Stomach (tissue), 9 donors: Measurements from ENCODE around the gene TAS1R3. TPM values are rescaled to one million over a fixed set of nuclear protein-coding genes. Genes with fewer than 3 reads are reported as not detected.

Source experiments
- DNase-seq, 2 donors: peaks; one replicate each; pipeline versions ENCODE4 v3.0.0 to v3.0.0-alpha.2; 2013 to 2019
- H3K27ac ChIP-seq, 5 donors: fragments of 200-600 bp in 4 of 5; sonication (generic) in 4 of 5; one replicate each; pipeline ENCODE4 v1.5.1; 2013 to 2019; ENCODE audit warnings: mild to moderate bottlenecking in 1 of 5, moderate library complexity in 1 of 5
- H3K27me3 ChIP-seq, 3 donors: fragments of 200-600 bp; sonication (generic); one replicate each; pipeline ENCODE4 v1.5.1; 2017 to 2019; ENCODE audit warnings: mixed run types in 1 of 3
- H3K36me3 ChIP-seq, 4 donors: fragments of 200-600 bp; sonication (generic); 1 replicate in 3 of 4; 2 replicates in 1 of 4; pipeline ENCODE4 v1.5.1; 2016 to 2019
- H3K4me1 ChIP-seq, 4 donors: fragments of 200-600 bp; sonication (generic); one replicate each; pipeline ENCODE4 v1.5.1; 2016 to 2019
- H3K4me3 ChIP-seq, 4 donors: fragments of 200-600 bp; sonication (generic) in 3 of 4; one replicate each; pipeline ENCODE4 v1.5.1; 2016 to 2019; ENCODE audit warnings: mild to moderate bottlenecking in 1 of 4
- H3K9me3 ChIP-seq, 4 donors: fragments of 200-600 bp; sonication (generic); one replicate each; pipeline ENCODE4 v1.5.1; 2016 to 2019
- CTCF ChIP-seq, 7 experiments: fragments of 450-650 bp in 4 of 7; fragments of 200-600 bp in 3 of 7; sonication (generic) in 3 of 7; IDR thresholded peaks; one replicate each; pipeline ENCODE4 v1.5.1; 2016 to 2019; ENCODE audit warnings: antibody characterized with exemption in 7 of 7, control low read depth in 2 of 7, mild to moderate bottlenecking in 1 of 7
- EP300 ChIP-seq: sonication (generic); formaldehyde crosslinking; IDR thresholded peaks from one replicate; pipeline ENCODE4 v1.6.1; 2017; ENCODE audit warnings: antibody characterized with exemption
- POLR2A ChIP-seq, 4 donors: fragments of 450-650 bp; IDR thresholded peaks; one replicate each; pipeline ENCODE4 v1.6.1; 2016; ENCODE audit warnings: antibody characterized with exemption in 4 of 4, control low read depth in 2 of 4, mild to moderate bottlenecking in 1 of 4, moderate library complexity in 1 of 4
- POLR2AphosphoS5 ChIP-seq, 3 donors: sonication (generic); formaldehyde crosslinking; IDR thresholded peaks; one replicate each; pipeline ENCODE4 v1.6.1; 2016; ENCODE audit warnings: antibody characterized with exemption in 3 of 3
- WGBS, 5 donors: extraction: QIAGEN DNeasy Blood & Tissue Kit in 3 of 5; methylation state at CpG; one replicate each; pipeline versions ENCODE4 v1.1.5 to v1.1.7; 2013 to 2018; 5-methylcytosine and 5-hydroxymethylcytosine counted together
- intact Hi-C: fragments of 100-400 bp; cut with DNase I; formaldehyde crosslinking; loops from one replicate; pipeline ENCODE4 v1.15.1; 2023; ENCODE audit warnings: low total_unique reads
- polyA plus RNA-seq, 3 donors: library from polyadenylated mRNA; stranded (reverse); fragments of 200-250 nt; gene quantifications; one replicate each; pipeline ENCODE4 v1.2.3, GENCODE V29; 2013
- total RNA-seq, 5 donors: library from RNA; depleted of rRNA; stranded (reverse); fragments of >200 nt; gene quantifications; one replicate each; pipeline versions ENCODE4 v1.1.0 to v1.2.3, GENCODE V29; 2014 to 2016
- donor health status: healthy with polysubstance abuse.
- donor health status: Bipolar disorder and iron deficiency.
- donor health status: healthy.

TAS1R3 gene
- total and polyA plus RNA-seq, 8 donors = 0.10 to 11.7 (median 0.37) TPM; not detected in 3

GRCh38 chr1:1335792-1336248, 4.7 kb downstream of the TAS1R3 start:
- Histone ChIP-seq H3K27ac (no peak overlapping the region), H3K36me3 (peaks cover 22 to 62% (median 57%) of the 10 kb centered on the region in 4 donors), H3K9me3 (no peaks in the 10 kb centered on the region), H3K4me1 (peaks cover 7 to 41% (median 37%) of the 10 kb centered on the region in 4 donors), H3K27me3 (no peaks in the 10 kb centered on the region), H3K4me3 (no peak overlapping the region)
- intact Hi-C loops = no loop called here
- no peak for DNase-seq
- 80 to 96% (median 88%) methylated on average over 2 to 21 of the region's 21 CpGs for WGBS, 5 donors
- TF ChIP-seq EP300 = no peak
- TF ChIP-seq POLR2A (IDR thresholded peaks at IDR 0.05) = no peak
- TF ChIP-seq CTCF (IDR thresholded peaks at IDR 0.05) = no peak

- DNase-seq = no peak
- H3K27me3 ChIP-seq = no peaks in the 10 kb centered on the region
- TF ChIP-seq EP300 (no peak), POLR2AphosphoS5 (IDR thresholded peaks at IDR 0.05) (no peak), CTCF (IDR thresholded peaks at IDR 0.05) (no peak), POLR2A (IDR thresholded peaks at IDR 0.05) (no peak)
- no peaks in the 10 kb centered on the region for H3K9me3 ChIP-seq
- no peak overlapping the region for H3K4me3 ChIP-seq
- peaks cover 6 to 34% (median 30%) of the 10 kb centered on the region in 4 donors for H3K4me1 ChIP-seq
- H3K36me3 ChIP-seq = peaks cover 27 to 68% (median 64%) of the 10 kb centered on the region in 4 donors
- intact Hi-C loops = no loop called here
- 89 to 92% (median 90%) methylated on average over 20 to 26 of the region's 26 CpGs for WGBS, 5 donors
- no peak overlapping the region for H3K27ac ChIP-seq
These were observed 5.4 kb downstream of the TAS1R3 start for GRCh38 chr1:1336446-1336845.

GRCh38 chr1:1336931-1337792, 6.1 kb downstream of the TAS1R3 start:
- H3K4me3 ChIP-seq = no peak overlapping the region
- intact Hi-C loops = no loop called here
- H3K36me3 ChIP-seq = peaks cover 32 to 75% (median 71%) of the 10 kb centered on the region in 4 donors
- peaks cover 6 to 28% (median 23%) of the 10 kb centered on the region in 4 donors for H3K4me1 ChIP-seq
- peak overlapping the region in 1 of 5 donors; percentile 33 for H3K27ac ChIP-seq
- no peak for DNase-seq
- no peaks in the 10 kb centered on the region for H3K9me3 ChIP-seq
- WGBS, 5 donors = 88 to 96% (median 93%) methylated on average over 16 to 32 of the region's 32 CpGs
- H3K27me3 ChIP-seq = no peaks in the 10 kb centered on the region
- TF ChIP-seq EP300 = no peak
- no peak for TF ChIP-seq POLR2AphosphoS5 (IDR thresholded peaks at IDR 0.05)
- no peak for TF ChIP-seq POLR2A (IDR thresholded peaks at IDR 0.05)
- no peak for TF ChIP-seq CTCF (IDR thresholded peaks at IDR 0.05)

GRCh38 chr1:1337793-1338147, 6.7 kb downstream of the TAS1R3 start:
- Histone ChIP-seq H3K27ac (peak overlapping the region in 1 of 5 donors; percentile 33), H3K27me3 (no peaks in the 10 kb centered on the region), H3K4me1 (peaks cover 6 to 26% (median 19%) of the 10 kb centered on the region in 4 donors), H3K4me3 (no peak overlapping the region), H3K9me3 (no peaks in the 10 kb centered on the region), H3K36me3 (peaks cover 32 to 77% (median 74%) of the 10 kb centered on the region in 4 donors)
- 43 to 71% (median 63%) methylated on average over 13 to 18 of the region's 18 CpGs for WGBS, 5 donors
- intact Hi-C loops = no loop called here
- peak; percentile 72 to 76 for DNase-seq
- TF ChIP-seq POLR2A (IDR thresholded peaks at IDR 0.05) (no peak), POLR2AphosphoS5 (IDR thresholded peaks at IDR 0.05) (no peak), CTCF (IDR thresholded peaks at IDR 0.05) (no peak), EP300 (no peak)
